NCI-H1417 (cell line): Measurements from ENCODE around the gene SYNE2.
"Not testable (repeated sequence)": the region's sequence is repeated elsewhere in the genome, so short reads cannot be mapped to it uniquely, and the experiment has no call there.

Experiments used
- DNase-seq, 3 experiments: peaks; one replicate each; lab custom pipeline; 2025; lab: John Stamatoyannopoulos, UW

Gene SYNE2

GRCh38 chr14:63869940-63870752, 17.3 kb downstream of the SYNE2 start:
- DNase-seq: peak in 1 of 3 experiments; percentile 95

- DNase-seq: not testable (repeated sequence)
Observed at GRCh38 chr14:63870753-63871037, 17.9 kb downstream of the SYNE2 start.

- peak in 2 of 3 experiments; percentile 3 to 44 for DNase-seq
Observed at GRCh38 chr14:63874223-63874622, 21.4 kb downstream of the SYNE2 start.

- DNase-seq: no peak
Observed at GRCh38 chr14:63875311-63875710, 22.5 kb downstream of the SYNE2 start.

GRCh38 chr14:63877550-63877939, 24.7 kb downstream of the SYNE2 start:
- DNase-seq: no peak

GRCh38 chr14:63878052-63878451, 25.2 kb downstream of the SYNE2 start:
- DNase-seq: no peak

- no peak for DNase-seq
Observed at GRCh38 chr14:63878792-63879191, 26.0 kb downstream of the SYNE2 start.

GRCh38 chr14:63881926-63882325, 29.1 kb downstream of the SYNE2 start:
- DNase-seq: no peak

- DNase-seq: no peak
Observed at GRCh38 chr14:63887899-63888298, 35.1 kb downstream of the SYNE2 start.

GRCh38 chr14:63890553-63890952, 37.7 kb downstream of the SYNE2 start:
- no peak for DNase-seq

- DNase-seq: no peak
Observed at GRCh38 chr14:63891148-63891975, 38.6 kb downstream of the SYNE2 start.

GRCh38 chr14:63892265-63892664, 39.5 kb downstream of the SYNE2 start:
- no peak for DNase-seq

GRCh38 chr14:63893701-63894458, 41.1 kb downstream of the SYNE2 start:
- DNase-seq: no peak

- peak in 1 of 3 experiments; percentile 4 for DNase-seq
Observed at GRCh38 chr14:63895510-63895909, 42.7 kb downstream of the SYNE2 start.

- DNase-seq: peak in 1 of 3 experiments; percentile 13
Observed at GRCh38 chr14:63896278-63896720, 43.5 kb downstream of the SYNE2 start.

GRCh38 chr14:63897721-63898163, 44.9 kb downstream of the SYNE2 start:
- no peak for DNase-seq

GRCh38 chr14:63899953-63900352, 47.1 kb downstream of the SYNE2 start:
- no peak for DNase-seq

GRCh38 chr14:63901434-63902085, 48.8 kb downstream of the SYNE2 start:
- DNase-seq: no peak

- no peak for DNase-seq
Observed at GRCh38 chr14:63902375-63902976, 49.7 kb downstream of the SYNE2 start.

GRCh38 chr14:63904724-63905123, 51.9 kb downstream of the SYNE2 start:
- no peak for DNase-seq

GRCh38 chr14:63905370-63905769, 52.6 kb downstream of the SYNE2 start:
- no peak for DNase-seq
